ENCODE data around the gene IPO13. TPM values are rescaled to one million over a fixed set of nuclear protein-coding genes. Genes with fewer than 3 reads are reported as not detected.

IPO13 gene
- total RNA-seq, 1 donor from 2014 or later = 26.6 TPM

DNA sequence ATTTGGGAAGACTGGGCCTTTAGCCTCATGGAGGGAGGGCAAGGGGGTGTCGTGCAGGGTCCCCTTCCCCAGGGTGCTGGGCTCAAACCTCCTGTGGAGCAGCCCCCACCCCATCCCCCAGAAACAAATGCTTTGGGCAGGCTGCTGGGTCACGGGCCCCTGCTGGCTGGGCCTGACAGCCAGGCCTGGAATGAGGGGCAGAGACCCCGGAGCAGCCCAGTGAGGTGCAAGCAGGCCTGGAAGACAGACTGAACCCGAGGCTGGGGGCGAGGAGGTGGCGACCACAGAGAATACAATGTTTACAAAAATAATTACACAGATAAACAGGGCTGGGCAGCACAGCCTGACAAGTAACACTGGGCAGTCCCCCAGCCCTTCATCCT, 50.0 kb downstream of the IPO13 start:
- no peaks in the 10 kb centered on the region for H3K36me3 Mint-ChIP-seq (ENCODE audit: low read depth)
- intact Hi-C loops (cut with micrococcal nuclease) = no loop called here
- no peak overlapping the region for H3K4me3 Mint-ChIP-seq
- no peak for DNase-seq
- no peak overlapping the region for H3K27ac Mint-ChIP-seq
- no peaks in the 10 kb centered on the region for H3K9me3 Mint-ChIP-seq
- H3K4me1 Mint-ChIP-seq = peaks cover 11% of the 10 kb centered on the region
- H3K27me3 Mint-ChIP-seq = no peaks in the 10 kb centered on the region

DNA sequence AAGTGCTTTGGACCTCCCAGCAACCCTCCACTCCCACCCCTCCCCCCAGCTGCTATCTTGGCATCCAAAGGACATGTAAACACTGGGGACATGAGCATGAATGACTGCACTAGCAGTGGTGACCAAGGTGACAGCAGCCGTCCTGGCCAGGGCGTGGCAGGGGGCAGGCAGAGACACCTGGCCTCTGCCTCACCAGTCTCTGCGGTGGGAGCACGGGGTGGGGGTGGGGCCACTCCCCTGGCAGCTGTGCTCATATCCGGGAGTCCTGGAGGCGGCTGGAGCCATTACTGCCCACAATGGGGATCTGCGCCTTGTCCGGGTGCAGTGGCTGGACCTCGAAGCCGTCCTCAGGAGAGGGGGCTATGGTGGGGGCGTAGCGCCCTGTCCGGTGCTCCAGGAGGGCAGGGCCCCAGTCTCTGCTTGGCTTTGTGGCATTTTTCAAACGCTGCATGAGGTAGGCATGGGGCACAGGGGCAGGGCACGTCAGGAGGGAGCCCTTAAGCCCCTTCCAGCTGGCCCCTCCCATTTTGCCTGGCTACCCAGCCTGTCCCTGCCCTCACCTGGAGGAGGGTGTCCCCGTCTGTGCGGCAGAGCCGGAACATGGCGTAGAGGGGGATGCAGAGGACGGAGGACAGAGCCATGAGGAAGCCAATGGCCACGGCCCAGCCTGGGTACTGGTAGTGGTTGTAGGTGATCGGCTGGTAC, 50.7 kb downstream of the IPO13 start:
- H3K4me1 Mint-ChIP-seq = peaks cover 6% of the 10 kb centered on the region
- H3K36me3 Mint-ChIP-seq (ENCODE audit: low read depth) = no peaks in the 10 kb centered on the region
- no peaks in the 10 kb centered on the region for H3K9me3 Mint-ChIP-seq
- H3K4me3 Mint-ChIP-seq = no peak overlapping the region
- H3K27ac Mint-ChIP-seq = no peak overlapping the region
- intact Hi-C loops (cut with micrococcal nuclease) = no loop called here
- H3K27me3 Mint-ChIP-seq = no peaks in the 10 kb centered on the region
- DNase-seq = no peak

DNA sequence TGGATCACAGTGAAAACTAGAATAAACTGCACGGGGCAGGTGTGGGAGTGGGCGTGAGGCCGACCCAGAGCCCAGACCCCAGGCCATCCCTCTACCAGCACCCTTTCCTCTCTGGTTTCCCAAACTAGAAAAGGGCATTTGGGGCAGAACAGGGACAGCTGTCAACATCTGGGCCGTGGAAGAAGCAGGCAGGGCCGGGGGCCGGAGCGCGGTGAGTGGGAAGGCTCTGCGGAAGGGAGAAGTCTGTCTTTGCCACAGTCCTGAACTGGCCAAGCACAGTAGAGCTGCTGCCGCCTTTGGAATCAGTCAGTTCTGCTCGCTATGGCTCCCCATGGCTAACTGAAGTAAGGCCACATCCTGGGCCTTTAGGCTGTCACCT, 51.2 kb downstream of the IPO13 start:
- no peak for DNase-seq
- Mint-ChIP-seq H3K4me1 (peaks cover 2% of the 10 kb centered on the region), H3K27me3 (no peaks in the 10 kb centered on the region), H3K27ac (no peak overlapping the region), H3K36me3 (ENCODE audit: low read depth) (no peaks in the 10 kb centered on the region), H3K4me3 (no peak overlapping the region), H3K9me3 (no peaks in the 10 kb centered on the region)
- intact Hi-C loops (cut with micrococcal nuclease) = no loop called here

DNA sequence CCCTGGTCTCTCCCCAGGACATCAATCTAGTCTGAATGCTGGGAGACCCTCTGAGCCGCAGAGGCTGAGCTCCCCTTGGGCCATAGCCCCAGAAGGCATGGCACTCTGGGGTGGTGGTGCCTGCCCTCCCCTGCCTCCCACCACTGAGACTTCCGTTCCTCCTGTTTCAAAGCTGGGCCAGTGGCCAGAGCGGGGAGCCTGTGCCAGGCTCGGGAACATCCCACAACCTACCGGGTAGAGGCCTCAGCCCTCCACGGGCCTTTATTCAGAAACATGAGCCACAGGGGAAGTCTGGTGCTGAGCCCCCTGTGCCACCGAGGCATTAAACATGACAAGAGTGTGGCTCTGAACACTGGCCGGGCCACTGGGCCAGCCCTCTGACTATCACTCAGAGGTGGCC, 52.7 kb downstream of the IPO13 start:
- no peak overlapping the region for H3K27ac Mint-ChIP-seq
- H3K27me3 Mint-ChIP-seq = no peaks in the 10 kb centered on the region
- no peaks in the 10 kb centered on the region for H3K36me3 Mint-ChIP-seq (ENCODE audit: low read depth)
- no peak for DNase-seq
- no peaks in the 10 kb centered on the region for H3K9me3 Mint-ChIP-seq
- no peak overlapping the region for H3K4me3 Mint-ChIP-seq
- intact Hi-C loops (cut with micrococcal nuclease) = no loop called here
- H3K4me1 Mint-ChIP-seq = peaks cover 2% of the 10 kb centered on the region

DNA sequence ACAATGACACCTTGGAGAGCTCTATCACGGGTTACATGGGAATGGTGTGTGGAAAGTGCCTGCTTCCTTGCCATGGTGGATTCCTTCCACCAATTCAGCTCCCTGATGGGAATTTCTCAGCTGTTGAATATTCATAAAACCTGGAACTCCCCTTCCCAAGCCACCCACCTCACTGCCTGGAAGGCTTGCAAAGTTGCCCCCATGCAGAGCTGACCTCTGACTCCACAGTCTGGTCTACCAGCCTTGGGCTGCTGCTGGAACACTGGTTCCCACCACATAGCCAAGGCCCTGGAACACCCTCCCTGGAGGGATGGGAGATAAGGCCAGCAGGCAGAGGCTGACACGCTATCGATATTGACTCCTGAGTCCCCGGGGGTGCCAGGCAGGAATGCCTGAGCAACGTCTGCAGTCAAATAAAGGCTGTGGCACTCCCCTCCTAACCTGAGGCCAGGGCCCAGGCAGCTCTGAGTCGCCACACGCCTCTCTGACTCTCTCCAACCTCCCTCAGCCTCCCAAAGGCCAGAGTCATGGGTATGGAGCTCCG, 53.4 kb downstream of the IPO13 start:
- H3K4me1 Mint-ChIP-seq = peaks cover 2% of the 10 kb centered on the region
- no peaks in the 10 kb centered on the region for H3K9me3 Mint-ChIP-seq
- no peaks in the 10 kb centered on the region for H3K27me3 Mint-ChIP-seq
- no peak for DNase-seq
- intact Hi-C loops (cut with micrococcal nuclease) = loop anchor here (10.0 kb wide), 1 partner anchor 215 kb away; the partner anchor contains the start of gene DMAP1
- H3K4me3 Mint-ChIP-seq = no peak overlapping the region
- H3K27ac Mint-ChIP-seq = no peak overlapping the region
- no peaks in the 10 kb centered on the region for H3K36me3 Mint-ChIP-seq (ENCODE audit: low read depth)

DNA sequence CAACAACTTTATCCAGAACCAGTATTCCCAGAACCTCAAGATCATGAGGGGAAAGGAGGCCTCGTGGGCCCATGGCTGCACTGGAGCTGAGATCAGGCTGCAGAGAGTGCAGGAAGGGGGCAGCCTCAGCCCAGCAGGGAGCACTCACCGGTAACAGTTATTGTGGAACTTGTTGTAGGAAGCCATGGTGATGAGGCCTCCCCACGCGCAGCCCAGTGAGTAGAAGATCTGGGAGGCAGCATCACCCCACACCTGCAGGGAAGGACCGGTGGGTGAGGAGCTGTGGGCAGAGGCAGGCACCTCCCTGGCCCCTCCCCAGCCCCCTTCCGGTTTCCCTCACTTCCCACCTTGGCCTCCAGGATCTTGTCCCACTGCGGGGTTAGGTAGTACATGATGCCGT, 55.4 kb downstream of the IPO13 start:
- H3K36me3 Mint-ChIP-seq (ENCODE audit: low read depth) = no peaks in the 10 kb centered on the region
- H3K4me3 Mint-ChIP-seq = no peak overlapping the region
- intact Hi-C loops (cut with micrococcal nuclease) = loop anchor here (10.0 kb wide), 1 partner anchor 213 kb away; the partner anchor contains the start of gene DMAP1
- peaks cover 2% of the 10 kb centered on the region for H3K4me1 Mint-ChIP-seq
- DNase-seq = no peak
- no peak overlapping the region for H3K27ac Mint-ChIP-seq
- no peaks in the 10 kb centered on the region for H3K27me3 Mint-ChIP-seq
- no peaks in the 10 kb centered on the region for H3K9me3 Mint-ChIP-seq

DNA sequence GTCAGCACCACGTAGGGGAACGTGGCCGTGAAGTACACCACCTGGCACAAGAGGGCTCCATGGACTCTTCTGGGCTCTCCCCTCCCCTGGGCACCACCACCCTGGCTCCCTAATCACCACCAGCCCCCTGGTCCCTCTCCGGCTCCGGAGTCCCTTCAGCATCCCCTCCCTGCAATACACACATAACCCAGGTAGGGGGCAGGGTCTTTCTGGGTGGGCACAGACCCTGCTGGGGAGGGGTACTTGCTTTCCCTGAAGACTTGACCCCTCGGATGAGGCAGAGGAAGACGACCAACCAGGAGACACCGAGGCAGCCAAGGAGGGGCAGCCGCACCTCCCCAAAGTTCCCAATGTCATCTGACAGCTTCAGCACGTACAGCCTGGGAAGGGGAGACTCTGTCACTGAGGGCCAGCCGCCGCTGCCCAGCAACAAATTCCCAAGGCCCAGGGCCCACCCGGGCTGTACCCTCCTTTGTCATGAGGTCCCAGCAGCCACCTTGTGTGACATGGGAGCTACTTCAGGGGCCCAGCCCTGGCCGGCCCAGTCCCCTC, 55.9 kb downstream of the IPO13 start:
- DNase-seq = no peak
- Mint-ChIP-seq H3K27ac (no peak overlapping the region), H3K27me3 (no peaks in the 10 kb centered on the region), H3K9me3 (no peaks in the 10 kb centered on the region), H3K4me1 (peaks cover 2% of the 10 kb centered on the region), H3K4me3 (no peak overlapping the region), H3K36me3 (ENCODE audit: low read depth) (no peaks in the 10 kb centered on the region)
- intact Hi-C loops (cut with micrococcal nuclease) = loop anchor here (10.0 kb wide), 1 partner anchor 212 kb away; the partner anchor contains the start of gene DMAP1

DNA sequence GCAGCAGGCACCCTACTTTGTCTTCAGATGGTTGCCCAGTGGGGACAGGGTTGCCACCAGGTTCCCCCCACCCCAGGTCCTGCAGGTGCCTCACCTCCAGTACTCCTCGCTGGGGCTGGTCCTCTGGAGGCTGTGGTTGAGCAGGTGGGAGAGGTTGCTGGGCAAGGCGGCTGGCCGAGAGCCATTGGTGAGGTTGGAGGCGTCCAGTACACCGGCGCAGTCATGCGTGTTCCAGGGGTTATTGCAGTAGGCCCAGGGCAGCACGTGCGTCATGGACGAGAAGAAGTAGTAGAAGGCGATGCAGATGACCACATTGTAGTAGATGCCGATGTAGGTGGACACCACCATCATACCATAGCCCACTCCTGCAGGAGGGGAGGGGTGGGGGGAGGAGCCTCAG, 61.5 kb downstream of the IPO13 start:
- no peaks in the 10 kb centered on the region for H3K9me3 Mint-ChIP-seq
- H3K27ac Mint-ChIP-seq = no peak overlapping the region
- DNase-seq = no peak
- no peak overlapping the region for H3K4me3 Mint-ChIP-seq
- no peaks in the 10 kb centered on the region for H3K27me3 Mint-ChIP-seq
- intact Hi-C loops (cut with micrococcal nuclease) = loop anchor here (10.0 kb wide), 1 partner anchor 207 kb away; the partner anchor contains the start of gene DMAP1
- no peaks in the 10 kb centered on the region for H3K36me3 Mint-ChIP-seq (ENCODE audit: low read depth)
- H3K4me1 Mint-ChIP-seq = peaks cover 1% of the 10 kb centered on the region

DNA sequence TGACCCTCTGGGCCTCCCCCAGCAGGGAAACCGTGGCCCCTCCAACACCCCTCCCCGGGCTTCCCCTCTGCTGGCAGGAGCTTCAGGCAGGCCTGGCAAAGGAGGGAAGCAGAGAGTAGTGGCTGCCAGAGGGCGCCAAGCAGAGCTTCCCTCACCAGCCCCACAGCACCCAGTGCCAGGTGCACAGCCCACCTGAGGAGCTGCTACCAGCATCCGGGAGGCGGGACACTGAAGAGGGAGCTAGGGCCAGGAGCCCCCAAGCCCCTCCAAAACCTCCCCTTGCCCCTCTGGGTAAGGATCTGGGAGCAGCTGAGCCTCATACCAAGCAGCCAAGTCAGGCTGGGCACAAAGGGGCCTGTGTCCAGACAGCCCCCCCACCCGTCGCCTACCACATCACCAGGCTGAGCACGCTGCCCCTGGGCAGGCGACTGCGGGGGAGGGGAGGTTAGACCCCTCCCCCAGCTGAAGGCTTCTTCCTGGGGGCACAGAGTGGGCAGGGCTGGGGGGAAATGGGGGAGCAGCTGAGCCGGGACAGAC, 64.3 kb downstream of the IPO13 start:
- H3K27me3 Mint-ChIP-seq = no peaks in the 10 kb centered on the region
- no peak overlapping the region for H3K27ac Mint-ChIP-seq
- no peak for DNase-seq
- H3K4me3 Mint-ChIP-seq = no peak overlapping the region
- no peaks in the 10 kb centered on the region for H3K9me3 Mint-ChIP-seq
- H3K4me1 Mint-ChIP-seq = peaks cover 1% of the 10 kb centered on the region
- intact Hi-C loops (cut with micrococcal nuclease) = no loop called here
- no peaks in the 10 kb centered on the region for H3K36me3 Mint-ChIP-seq (ENCODE audit: low read depth)

DNA sequence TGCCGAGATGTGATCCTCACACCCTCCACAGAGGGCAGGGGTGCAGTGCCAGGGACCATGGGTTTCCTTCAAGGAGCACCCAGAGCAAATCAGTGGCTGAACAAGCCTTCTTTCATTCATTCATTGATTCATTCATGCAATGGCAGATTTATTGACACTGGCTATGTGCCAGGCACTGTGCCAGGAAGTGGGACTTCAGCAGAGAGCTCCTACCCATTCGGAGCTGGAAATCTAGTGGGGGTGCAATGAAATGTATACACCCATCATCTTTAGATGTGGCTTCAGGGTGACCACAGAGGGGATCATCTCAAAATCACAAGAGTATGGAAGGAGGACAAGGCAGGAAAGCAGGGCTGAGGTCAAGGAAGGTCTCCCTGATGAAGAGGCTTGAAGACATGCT, 65.7 kb downstream of the IPO13 start:
- intact Hi-C loops (cut with micrococcal nuclease) = no loop called here
- H3K27me3 Mint-ChIP-seq = no peaks in the 10 kb centered on the region
- no peak overlapping the region for H3K27ac Mint-ChIP-seq
- H3K4me1 Mint-ChIP-seq = peaks cover 1% of the 10 kb centered on the region
- no peaks in the 10 kb centered on the region for H3K36me3 Mint-ChIP-seq (ENCODE audit: low read depth)
- no peaks in the 10 kb centered on the region for H3K9me3 Mint-ChIP-seq
- DNase-seq = no peak
- no peak overlapping the region for H3K4me3 Mint-ChIP-seq

DNA sequence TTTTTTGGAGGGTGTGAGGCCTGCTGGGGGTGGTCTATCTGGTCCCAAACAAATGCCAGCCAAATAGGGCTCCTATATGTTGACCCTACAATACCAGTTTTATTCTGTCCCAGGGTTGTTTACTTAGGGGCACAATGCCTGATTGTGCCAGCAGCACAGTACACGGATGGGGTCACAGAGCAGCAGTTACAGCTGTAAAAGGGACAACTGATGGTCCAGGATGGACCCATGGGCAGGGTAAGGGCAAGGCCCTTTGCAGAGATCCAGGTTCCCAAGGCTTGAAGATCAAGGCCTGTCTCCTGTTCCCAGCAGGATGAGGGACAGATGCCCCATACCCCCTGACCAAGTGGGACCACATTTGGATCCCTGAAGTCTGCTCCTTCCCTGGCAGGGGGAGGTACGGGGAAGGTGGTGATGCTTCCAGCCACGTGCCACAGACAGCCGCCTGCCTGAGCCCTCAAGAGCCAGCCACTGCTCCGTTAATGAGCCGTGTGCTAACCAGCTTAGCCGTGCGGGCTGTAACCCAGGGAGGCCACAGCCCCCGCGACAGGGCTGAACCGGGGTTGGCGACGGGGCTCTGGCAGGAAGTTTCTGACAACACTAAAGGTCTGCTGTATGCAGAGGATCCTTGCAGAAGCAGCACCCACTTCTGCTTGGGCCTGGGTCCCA, 66.3 kb downstream of the IPO13 start:
- no peaks in the 10 kb centered on the region for H3K27me3 Mint-ChIP-seq
- no peaks in the 10 kb centered on the region for H3K9me3 Mint-ChIP-seq
- intact Hi-C loops (cut with micrococcal nuclease) = no loop called here
- no peak overlapping the region for H3K27ac Mint-ChIP-seq
- H3K36me3 Mint-ChIP-seq (ENCODE audit: low read depth) = no peaks in the 10 kb centered on the region
- DNase-seq = no peak
- H3K4me3 Mint-ChIP-seq = no peak overlapping the region
- peaks cover 1% of the 10 kb centered on the region for H3K4me1 Mint-ChIP-seq

DNA sequence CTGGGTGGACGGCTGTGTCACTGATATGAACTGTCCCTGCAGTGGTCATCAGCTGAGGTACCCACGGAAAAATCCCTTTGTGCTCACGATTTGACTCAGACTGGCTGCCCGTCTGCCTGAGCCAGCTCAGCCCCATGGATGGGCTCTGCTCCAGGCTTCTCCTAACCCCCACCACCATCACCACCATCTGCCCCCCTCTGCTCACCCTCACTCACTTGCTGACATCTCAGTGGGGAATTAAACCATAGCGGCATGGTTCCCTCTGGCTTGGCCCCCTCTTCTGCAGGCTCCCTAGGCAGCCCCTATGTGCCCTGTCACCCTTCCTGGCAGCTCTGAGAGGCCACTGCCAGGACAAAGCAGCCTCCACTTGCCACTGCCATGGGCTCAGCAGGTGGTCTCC, 67.2 kb downstream of the IPO13 start:
- intact Hi-C loops (cut with micrococcal nuclease) = no loop called here
- no peak for DNase-seq
- H3K4me1 Mint-ChIP-seq = peaks cover 1% of the 10 kb centered on the region
- H3K4me3 Mint-ChIP-seq = no peak overlapping the region
- H3K27me3 Mint-ChIP-seq = no peaks in the 10 kb centered on the region
- no peak overlapping the region for H3K27ac Mint-ChIP-seq
- no peaks in the 10 kb centered on the region for H3K36me3 Mint-ChIP-seq (ENCODE audit: low read depth)
- H3K9me3 Mint-ChIP-seq = no peaks in the 10 kb centered on the region

DNA sequence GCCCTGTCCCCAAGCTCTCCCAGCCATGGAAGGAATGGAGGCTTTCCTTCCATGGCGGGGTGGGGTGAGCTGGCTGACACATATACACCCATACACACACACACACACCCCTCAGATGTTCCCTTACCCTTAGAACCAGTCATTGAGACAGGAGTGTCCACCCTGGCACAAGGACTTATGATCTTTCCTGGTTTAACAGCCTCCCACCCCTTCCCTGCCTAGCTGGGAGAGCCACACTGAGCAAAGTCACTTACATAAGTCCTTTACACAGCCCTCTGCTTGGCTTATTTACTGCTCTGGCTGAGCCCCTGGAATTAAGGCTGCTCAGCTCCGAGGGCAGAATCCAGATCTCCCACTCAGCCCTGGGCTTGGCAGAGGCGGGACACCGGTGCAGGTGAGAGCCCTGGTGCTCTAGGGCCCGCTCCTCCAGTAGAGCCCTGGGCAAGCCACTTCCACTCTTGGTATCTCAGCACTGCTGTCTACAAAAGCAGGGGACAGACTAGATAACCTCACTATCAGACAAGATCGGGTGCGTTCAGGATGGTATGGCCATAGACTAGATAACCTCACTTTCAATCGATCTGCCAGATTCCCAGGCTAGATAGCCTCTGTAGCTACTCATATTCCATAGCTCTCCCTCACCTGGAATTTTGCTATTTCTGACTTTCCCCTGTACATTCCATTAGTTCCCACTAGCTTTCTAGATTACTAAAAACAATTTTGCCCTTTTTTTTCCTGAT, 67.8 kb downstream of the IPO13 start:
- H3K27ac Mint-ChIP-seq = no peak overlapping the region

More for the DNA sequence above, 67.8 kb downstream of the IPO13 start:
- H3K36me3 Mint-ChIP-seq (ENCODE audit: low read depth) = no peaks in the 10 kb centered on the region
- H3K4me1 Mint-ChIP-seq = peaks cover 1% of the 10 kb centered on the region
- no peak for DNase-seq
- no peaks in the 10 kb centered on the region for H3K9me3 Mint-ChIP-seq
- H3K4me3 Mint-ChIP-seq = no peak overlapping the region
- no peaks in the 10 kb centered on the region for H3K27me3 Mint-ChIP-seq
- intact Hi-C loops (cut with micrococcal nuclease) = no loop called here

Measured in activated CD4-positive, alpha-beta T cell treated with anti-CD3 and anti-CD28 coated beads, Interleukin-2, amount 10 ng/mL, durations not matched to agents 24 days and 14 days (primary cell).